HK-2 (cell line): ENCODE measurements around the gene ATXN7L3.
"Not testable (repeated sequence)": the region's sequence is repeated elsewhere in the genome, so short reads cannot be mapped to it uniquely, and the experiment has no call there.

Experiments used
- DNase-seq: peaks from one replicate; pipeline ENCODE4 v3.0.0-alpha.2; 2018; ENCODE audit not compliant: unreplicated experiment

ATXN7L3 gene

GRCh38 chr17:44174427-44174826, 25.3 kb downstream of the ATXN7L3 start:
- DNase-seq = no peak

DNA sequence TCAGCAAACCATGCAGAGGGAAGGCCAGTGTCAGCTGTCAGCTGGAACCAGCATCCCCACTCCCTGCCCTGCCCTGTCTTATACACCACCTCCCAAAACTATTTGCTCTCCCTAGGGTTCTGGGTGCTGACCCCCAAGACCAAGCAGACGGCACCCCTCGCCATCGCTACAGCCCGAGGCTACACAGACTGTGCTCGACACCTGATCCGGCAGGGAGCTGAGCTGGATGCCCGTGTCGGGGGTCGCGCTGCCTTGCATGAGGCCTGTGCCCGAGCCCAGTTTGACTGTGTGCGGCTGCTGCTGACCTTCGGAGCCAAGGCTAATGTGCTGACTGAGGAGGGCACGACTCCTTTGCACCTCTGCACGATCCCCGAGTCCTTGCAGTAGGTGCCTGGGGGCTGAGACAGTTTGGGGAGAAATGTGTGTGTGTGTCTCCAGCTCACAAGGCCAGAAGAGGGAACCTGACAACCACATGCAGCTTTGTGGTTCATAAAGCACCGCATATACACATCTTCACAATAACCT, 27.7 kb downstream of the ATXN7L3 start:
- DNase-seq = no peak

DNA sequence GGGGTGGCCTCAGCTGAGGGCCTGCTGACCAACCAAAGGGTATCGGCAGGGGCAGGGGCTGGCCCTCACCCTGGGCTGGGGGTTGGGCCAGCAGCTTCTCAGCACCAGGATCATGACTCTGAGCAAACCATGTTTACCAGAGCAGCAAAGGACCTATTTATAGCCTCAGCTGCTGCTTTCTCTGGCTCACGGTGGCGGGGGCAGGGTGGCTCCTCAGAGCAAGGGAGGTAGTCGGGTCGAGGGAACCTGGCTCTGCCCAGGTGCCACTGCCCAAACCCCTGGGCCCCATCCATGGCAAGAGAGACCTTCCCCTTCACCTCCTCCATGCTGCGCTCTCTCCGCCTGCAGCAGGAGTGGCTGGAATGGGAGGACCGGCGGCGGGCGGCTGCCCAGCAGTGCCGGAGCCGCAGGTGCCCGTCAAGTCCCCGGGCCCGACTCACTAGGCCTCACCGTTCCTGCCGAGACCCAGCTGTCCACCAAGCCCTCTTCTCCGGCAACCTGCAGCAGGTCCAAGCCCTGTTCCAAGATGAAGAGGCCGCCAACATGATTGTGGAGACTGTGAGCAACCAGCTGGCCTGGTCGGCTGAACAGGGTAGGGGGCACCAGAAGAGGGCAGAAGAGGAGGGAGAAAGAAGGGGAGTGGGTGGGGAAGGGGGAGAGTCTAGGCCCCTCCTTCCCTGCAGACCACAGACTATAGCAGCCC, 29.0 kb downstream of the ATXN7L3 start, which contains the start of gene ASB16:
Gene ASB16 (plus strand): TSS at position 206 of the 703 bp plus-strand sequence. CDS start 86 bp downstream, at position 292.
- no peak for DNase-seq

- DNase-seq = no peak
Observed at GRCh38 chr17:44170135-44170498, 29.6 kb downstream of the ATXN7L3 start.

DNA sequence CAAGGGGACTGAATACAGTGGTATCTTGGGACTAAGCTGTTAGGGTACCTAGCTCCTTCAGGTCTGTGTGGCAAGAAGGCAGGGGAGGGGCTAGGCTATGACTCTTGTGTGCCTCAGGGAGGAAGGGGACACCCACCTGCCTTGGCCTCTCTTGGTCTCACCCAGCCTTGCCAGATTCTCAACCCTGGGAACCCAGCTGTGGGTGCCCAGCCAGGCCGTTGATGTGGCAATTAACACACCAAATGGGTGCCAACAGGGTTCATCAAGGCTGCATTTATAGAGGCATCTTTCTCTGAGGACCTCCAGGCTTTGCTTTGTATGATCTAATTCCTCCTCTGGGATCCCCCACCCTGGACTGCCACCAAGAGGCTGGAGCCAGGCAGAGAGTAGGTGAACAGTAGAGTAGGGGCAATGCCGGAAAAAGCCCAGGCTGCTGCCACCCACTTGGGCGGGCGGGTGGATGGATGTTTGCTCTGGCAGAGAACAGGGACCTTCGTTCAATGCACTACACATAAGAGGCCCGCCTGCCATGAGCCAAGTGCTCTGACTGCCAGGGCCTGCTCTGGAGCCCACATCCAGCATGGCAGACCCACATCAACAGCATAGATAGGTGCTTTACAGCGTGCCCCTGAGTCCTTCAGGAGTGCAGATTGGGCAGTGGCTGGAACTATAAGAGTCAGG, 32.4 kb downstream of the ATXN7L3 start:
- DNase-seq = no peak

DNA sequence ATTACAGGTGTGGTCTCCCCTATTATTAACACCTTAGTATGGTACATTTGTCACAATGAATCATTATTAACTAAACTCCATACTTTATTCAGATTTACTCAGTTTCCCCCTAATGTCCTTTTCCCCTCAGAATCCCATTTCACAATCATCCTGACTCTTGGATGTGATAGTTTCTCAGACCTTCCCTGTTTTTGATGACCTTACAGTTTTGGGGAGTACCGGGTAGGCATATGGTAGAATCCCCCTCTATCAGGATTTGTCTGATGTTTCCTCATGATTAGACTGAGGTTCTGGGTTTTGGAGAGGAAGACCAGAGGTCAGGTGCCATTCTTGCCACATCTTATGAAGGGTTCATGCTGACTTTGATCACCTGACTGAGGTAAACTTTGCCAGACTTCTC, 35.2 kb downstream of the ATXN7L3 start:
- DNase-seq = no peak

DNA sequence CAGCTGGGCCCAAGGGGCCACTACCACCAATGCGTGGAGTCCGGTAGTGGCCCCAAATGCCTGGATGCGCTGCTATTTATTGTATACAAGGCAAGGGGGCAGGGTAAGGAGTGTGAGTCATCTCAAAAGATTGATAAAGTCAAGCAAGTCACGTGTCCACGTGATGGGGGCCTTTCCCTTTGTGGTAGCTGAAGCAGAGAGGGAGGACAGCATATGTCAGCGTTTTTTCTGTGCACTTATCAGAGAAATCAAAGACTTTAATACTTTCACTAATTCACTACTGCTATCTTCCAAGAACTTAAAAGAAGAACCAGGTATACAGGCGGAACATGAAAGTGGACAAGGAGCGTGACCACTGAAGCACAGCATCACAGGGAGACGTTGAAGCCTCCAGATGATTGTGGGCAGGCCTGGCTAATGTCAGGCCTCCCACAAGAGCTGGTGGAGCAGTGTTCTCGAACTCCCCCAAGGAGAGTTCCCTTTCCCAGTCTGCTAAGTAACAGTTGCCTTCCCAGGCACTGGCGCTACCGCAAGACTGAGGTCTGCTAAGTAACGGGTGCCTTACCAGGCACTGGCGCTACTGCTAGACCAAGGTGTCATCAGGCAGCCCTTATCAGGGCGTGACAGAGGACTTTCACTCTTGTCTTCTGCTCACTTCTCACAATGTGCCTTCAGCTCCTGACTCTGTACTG, 40.0 kb downstream of the ATXN7L3 start:
- DNase-seq = no peak

- DNase-seq = no peak
Observed at GRCh38 chr17:44155488-44155887, 44.2 kb downstream of the ATXN7L3 start.

GRCh38 chr17:44152875-44153274, 46.8 kb downstream of the ATXN7L3 start:
- DNase-seq = no peak

GRCh38 chr17:44149750-44150329, 49.8 kb downstream of the ATXN7L3 start:
- DNase-seq = no peak

DNA sequence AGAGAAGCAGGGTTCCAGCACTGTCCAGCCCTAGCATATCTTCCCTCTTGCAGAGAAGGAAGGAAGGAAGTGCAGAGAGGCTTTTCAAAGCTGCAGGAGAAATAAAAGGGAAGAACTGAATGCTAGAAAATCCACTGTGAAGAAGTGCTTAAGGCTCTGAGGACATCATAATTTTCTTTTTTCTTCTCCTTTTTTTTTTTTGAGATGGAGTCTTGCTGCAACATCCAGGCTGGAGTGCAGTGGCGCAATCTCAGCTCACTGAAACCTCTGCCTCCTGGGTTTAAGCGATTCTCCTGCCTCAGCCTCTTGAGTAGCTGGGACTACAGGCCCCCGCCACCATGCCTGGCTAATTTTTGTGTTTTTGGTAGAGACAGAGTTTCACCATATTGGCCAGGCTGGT, 50.6 kb downstream of the ATXN7L3 start:
- not testable (repeated sequence) for DNase-seq

DNA sequence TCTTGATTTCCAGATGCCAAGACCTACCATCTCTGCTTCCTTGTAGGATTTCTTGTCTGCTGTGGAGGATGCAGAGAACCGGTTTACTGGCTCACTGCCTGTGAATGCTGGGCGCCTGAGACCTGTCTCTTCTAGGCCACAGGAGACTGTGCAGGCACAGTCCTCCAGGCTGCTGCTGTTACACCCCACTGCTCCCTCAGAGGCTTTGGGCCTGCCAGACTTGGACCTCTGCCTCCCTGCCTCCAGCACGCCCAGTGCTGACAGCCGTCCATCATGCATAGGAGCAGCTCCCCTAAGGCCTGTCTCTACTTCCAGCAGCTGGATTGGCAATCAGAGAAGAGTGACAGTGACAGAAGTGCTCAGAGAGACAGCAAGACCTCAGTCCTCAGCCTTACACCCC, 51.9 kb downstream of the ATXN7L3 start:
- no peak for DNase-seq

DNA sequence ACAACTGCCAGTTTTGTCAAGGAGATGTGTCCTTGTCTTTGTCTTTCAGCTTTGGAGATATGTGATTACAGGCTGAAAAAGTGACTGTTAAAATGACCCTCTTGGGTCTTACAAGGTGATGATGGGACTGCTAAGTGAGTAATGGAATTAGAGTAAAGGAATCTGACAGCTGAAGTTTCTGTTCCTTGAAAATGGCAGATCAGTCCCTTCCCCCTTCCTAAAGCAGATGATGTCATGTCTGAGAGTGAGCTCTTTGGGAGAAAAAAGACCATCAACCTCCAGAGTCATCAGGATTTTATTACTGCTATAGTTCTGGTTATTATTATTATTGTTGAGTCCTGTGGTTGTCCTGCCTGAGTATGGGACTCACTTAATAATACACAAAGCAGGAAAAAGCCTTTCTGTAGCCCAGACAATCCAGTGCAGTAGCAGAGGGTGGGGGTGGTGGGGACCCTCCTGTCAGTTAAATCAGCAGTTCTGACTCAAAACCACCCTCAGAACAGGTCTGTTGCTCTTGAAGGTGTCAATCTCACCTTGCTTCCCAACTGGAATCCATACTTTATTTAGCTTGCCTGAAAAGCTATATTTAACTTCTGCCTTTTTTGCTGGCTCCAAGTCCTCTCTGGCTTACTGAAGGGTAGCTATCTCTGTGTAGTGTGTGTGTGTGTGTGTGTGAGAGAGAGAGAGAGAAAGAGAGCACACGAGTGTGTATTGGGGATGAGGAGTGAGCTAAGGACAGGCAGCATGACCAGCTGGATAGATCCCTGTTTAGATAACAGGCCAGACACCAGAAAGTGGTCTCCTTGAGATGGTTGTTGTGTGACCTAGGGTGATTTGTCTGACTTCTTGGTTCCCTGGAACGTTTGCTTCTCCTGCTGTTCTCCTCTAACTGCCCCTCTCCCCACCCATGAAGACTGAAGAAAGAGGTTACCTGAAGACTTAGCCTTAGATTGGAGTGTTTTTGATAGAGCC, 53.0 kb downstream of the ATXN7L3 start:
- no peak for DNase-seq

GRCh38 chr17:44144966-44145739, 54.5 kb downstream of the ATXN7L3 start:
- no peak for DNase-seq

- not testable (repeated sequence) for DNase-seq
Observed at GRCh38 chr17:44143921-44144320, 55.8 kb downstream of the ATXN7L3 start.
